ENCODE results near the gene DNAJB6.

DNA sequence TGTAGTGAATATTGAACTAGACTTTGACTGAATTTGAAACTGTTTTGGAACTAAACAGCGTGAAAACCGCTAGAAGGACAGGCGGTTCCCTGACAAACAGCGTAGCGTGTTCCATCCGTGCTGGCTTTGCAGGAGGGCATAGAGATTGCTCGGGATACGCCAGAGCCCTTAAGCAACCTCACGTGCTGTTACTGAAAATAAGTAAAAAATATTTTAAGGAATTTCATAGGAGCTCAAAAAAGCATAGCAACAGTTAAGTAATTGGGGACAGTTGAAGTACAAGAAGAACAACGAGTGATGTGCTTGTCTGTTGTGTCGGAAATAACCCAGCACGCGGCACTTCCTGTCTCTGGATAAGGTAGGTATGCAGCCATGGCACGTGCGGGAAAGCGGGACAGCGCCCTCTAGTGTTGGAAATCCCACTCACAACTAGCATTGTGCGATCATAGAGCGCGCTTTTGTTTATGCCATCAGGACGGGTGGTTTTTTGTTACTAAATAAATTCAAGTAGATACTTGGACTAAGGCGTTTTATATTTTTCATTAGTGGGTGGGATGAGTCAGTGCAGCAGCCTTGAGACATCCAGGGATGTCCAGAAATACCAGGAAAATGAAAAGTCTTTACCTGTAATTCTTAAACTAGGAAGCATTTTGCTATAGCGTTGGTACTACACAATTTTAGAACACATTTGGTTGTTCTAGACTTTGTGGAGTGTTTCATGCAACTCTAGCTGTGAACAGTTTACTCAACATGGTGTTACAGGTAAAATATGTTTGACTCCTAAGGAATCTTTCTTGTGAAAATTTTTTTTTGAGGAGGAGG, 50.4 kb downstream of the DNAJB6 start:
- TF ChIP-seq FOXP2 (optimal IDR thresholded peaks at IDR 0.05; ENCODE audit: borderline replicate concordance, extremely low read depth, extremely low read length, insufficient read depth) = peak; percentile 82
- no peak for TF ChIP-seq TAF1 (IDR thresholded peaks at IDR 0.05; ENCODE audit: borderline replicate concordance, insufficient read depth, low read length)
- TF ChIP-seq POLR2AphosphoS5 (IDR thresholded peaks at IDR 0.05; ENCODE audit: low read depth, low read length) = no peak
- TF ChIP-seq SIN3A (IDR thresholded peaks at IDR 0.05; ENCODE audit: borderline replicate concordance, insufficient read depth, low read length) = no peak
- TF ChIP-seq, protein P1, sequence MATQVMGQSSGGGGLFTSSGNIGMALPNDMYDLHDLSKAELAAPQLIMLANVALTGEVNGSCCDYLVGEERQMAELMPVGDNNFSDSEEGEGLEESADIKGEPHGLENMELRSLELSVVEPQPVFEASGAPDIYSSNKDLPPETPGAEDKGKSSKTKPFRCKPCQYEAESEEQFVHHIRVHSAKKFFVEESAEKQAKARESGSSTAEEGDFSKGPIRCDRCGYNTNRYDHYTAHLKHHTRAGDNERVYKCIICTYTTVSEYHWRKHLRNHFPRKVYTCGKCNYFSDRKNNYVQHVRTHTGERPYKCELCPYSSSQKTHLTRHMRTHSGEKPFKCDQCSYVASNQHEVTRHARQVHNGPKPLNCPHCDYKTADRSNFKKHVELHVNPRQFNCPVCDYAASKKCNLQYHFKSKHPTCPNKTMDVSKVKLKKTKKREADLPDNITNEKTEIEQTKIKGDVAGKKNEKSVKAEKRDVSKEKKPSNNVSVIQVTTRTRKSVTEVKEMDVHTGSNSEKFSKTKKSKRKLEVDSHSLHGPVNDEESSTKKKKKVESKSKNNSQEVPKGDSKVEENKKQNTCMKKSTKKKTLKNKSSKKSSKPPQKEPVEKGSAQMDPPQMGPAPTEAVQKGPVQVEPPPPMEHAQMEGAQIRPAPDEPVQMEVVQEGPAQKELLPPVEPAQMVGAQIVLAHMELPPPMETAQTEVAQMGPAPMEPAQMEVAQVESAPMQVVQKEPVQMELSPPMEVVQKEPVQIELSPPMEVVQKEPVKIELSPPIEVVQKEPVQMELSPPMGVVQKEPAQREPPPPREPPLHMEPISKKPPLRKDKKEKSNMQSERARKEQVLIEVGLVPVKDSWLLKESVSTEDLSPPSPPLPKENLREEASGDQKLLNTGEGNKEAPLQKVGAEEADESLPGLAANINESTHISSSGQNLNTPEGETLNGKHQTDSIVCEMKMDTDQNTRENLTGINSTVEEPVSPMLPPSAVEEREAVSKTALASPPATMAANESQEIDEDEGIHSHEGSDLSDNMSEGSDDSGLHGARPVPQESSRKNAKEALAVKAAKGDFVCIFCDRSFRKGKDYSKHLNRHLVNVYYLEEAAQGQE (IDR thresholded peaks at IDR 0.05; ENCODE audit: insufficient read depth in 1 of 2, low read depth in 2 of 2, low read length in 2 of 2) = no peak
